Thyroid gland (tissue), 4 donors: ENCODE results near the gene SLC22A12.

ENCODE experiments used
- CTCF ChIP-seq, 6 experiments: fragments of 200-600 bp in 3 of 6; fragments of 450-650 bp in 3 of 6; sonication (generic) in 3 of 6; IDR thresholded peaks; one replicate each; pipeline ENCODE4 v1.5.1; 2016 to 2019; ENCODE audit warnings: antibody characterized with exemption in 6 of 6, mild to moderate bottlenecking in 2 of 6, inconsistent platforms in 1 of 6, moderate library complexity in 1 of 6
- POLR2A ChIP-seq, 2 donors: fragments of 450-650 bp; IDR thresholded peaks; one replicate each; pipeline ENCODE4 v1.6.1; 2017; ENCODE audit warnings: antibody characterized with exemption in 2 of 2, mild to moderate bottlenecking in 2 of 2, moderate library complexity in 1 of 2

- TF ChIP-seq CTCF (IDR thresholded peaks at IDR 0.05) (no peak), POLR2A (IDR thresholded peaks at IDR 0.05) (no peak)
These were observed 52.3 kb downstream of the SLC22A12 start for GRCh38 chr11:64643256-64643881.
